HG03025 (cell line): ENCODE data around the gene METTL14.

Experiments used
- ATAC-seq: cut with Tn5 transposase; IDR thresholded peaks from one replicate; pipeline ENCODE4 v1.9.1; 2021; ENCODE audit warnings: mild to moderate bottlenecking, moderate library complexity; ENCODE audit not compliant: unreplicated experiment, low FRiP score

Gene METTL14

GRCh38 chr4:118756958-118757357, 71.8 kb downstream of the METTL14 start:
- no peak for ATAC-seq

GRCh38 chr4:118757761-118758251, 72.6 kb downstream of the METTL14 start:
- ATAC-seq: no peak

- ATAC-seq: no peak
Observed at GRCh38 chr4:118758293-118758692, 73.1 kb downstream of the METTL14 start.

- ATAC-seq: no peak
Observed at GRCh38 chr4:118759481-118759880, 74.3 kb downstream of the METTL14 start.

GRCh38 chr4:118760092-118760491, 74.9 kb downstream of the METTL14 start:
- ATAC-seq: peak; percentile 46

- peak; percentile 98 for ATAC-seq
Observed at GRCh38 chr4:118760493-118760892, 75.3 kb downstream of the METTL14 start.

GRCh38 chr4:118761397-118762016, 76.3 kb downstream of the METTL14 start:
- no peak for ATAC-seq

GRCh38 chr4:118762155-118762554, 77.0 kb downstream of the METTL14 start:
- no peak for ATAC-seq

- ATAC-seq: no peak
Observed at GRCh38 chr4:118762730-118763477, 77.7 kb downstream of the METTL14 start.
